Heart right ventricle (tissue), 16 donors: Measurements from ENCODE around the gene YES1. TPM values are rescaled to one million over a fixed set of nuclear protein-coding genes. Genes with fewer than 3 reads are reported as not detected.

ENCODE experiments used
- ATAC-seq, 8 donors: fragments of 200-7000 bp; cut with Tn5 transposase; one replicate each; pipeline ENCODE4 v1.9.1; 2020; ENCODE audit warnings: mild to moderate bottlenecking in 8 of 8, moderate library complexity in 8 of 8, moderate number of reproducible peaks in 1 of 8
- DNase-seq, 2 donors: peaks; one replicate each; pipeline ENCODE4 v3.0.0-alpha.2; 2020
- H3K27ac ChIP-seq, 10 donors: fragments of 200-600 bp; sonication (generic) in 2 of 10; one replicate each; pipeline versions ENCODE4 v1.5.0 to v1.8.0; 2020 to 2022; ENCODE audit warnings: mild to moderate bottlenecking in 3 of 10
- H3K27me3 ChIP-seq, 7 donors: fragments of 200-600 bp; one replicate each; pipeline ENCODE4 v1.8.0; 2021 to 2022; ENCODE audit warnings: mild to moderate bottlenecking in 2 of 7
- H3K36me3 ChIP-seq, 9 donors: fragments of 200-600 bp; sonication (generic) in 1 of 9; one replicate each; pipeline versions ENCODE4 v1.5.0 to v1.8.0; 2020 to 2022; ENCODE audit warnings: mild to moderate bottlenecking in 2 of 9
- H3K4me1 ChIP-seq, 9 donors: fragments of 200-600 bp; sonication (generic) in 1 of 9; one replicate each; pipeline versions ENCODE4 v1.5.0 to v1.8.0; 2020 to 2022; ENCODE audit warnings: mild to moderate bottlenecking in 4 of 9
- H3K4me3 ChIP-seq, 10 donors: fragments of 200-600 bp; sonication (generic) in 2 of 10; one replicate each; pipeline versions ENCODE4 v1.5.0 to v1.8.0; 2020 to 2022; ENCODE audit warnings: mild to moderate bottlenecking in 7 of 10, moderate library complexity in 2 of 10
- H3K9me3 ChIP-seq, 11 donors: fragments of 200-600 bp in 10 of 11; sonication (generic) in 2 of 11; one replicate each; pipeline versions ENCODE4 v1.5.0 to v1.8.0; 2013 to 2022; ENCODE audit warnings: mild to moderate bottlenecking in 2 of 11, control low read depth in 1 of 11, moderate library complexity in 1 of 11
- CTCF ChIP-seq, 9 donors: fragments of 200-600 bp; sonication (generic) in 2 of 9; IDR thresholded peaks; one replicate each; pipeline versions ENCODE4 v1.5.0 to v1.8.0; 2021 to 2022; ENCODE audit warnings: antibody characterized with exemption in 9 of 9, mild to moderate bottlenecking in 5 of 9, moderate library complexity in 1 of 9
- WGBS, 2 donors: extraction: QIAGEN DNeasy Blood & Tissue Kit; methylation state at CpG; one replicate each; pipeline ENCODE4 v1.1.7; 2013; ENCODE audit warnings: inconsistent platforms in 1 of 2; 5-methylcytosine and 5-hydroxymethylcytosine counted together
- intact Hi-C, 10 donors: fragments of 100-400 bp; cut with DNase I; formaldehyde crosslinking; loops; one replicate each; pipeline versions ENCODE4 v1.11.1 to v1.14.2; 2022
- polyA plus RNA-seq, 2 donors: library from polyadenylated mRNA; stranded (reverse); fragments of 200-250 nt; gene quantifications; one replicate each; pipeline ENCODE4 v1.2.3, GENCODE V29; 2013
- total RNA-seq, 10 donors: library from RNA; stranded (reverse); fragmentation: NEBNext Ultra II Directional in 3 of 10; extraction: Animal tissue kit (Norgen Biotek cat#: 25700) in 3 of 10; gene quantifications; one replicate each; pipeline versions ENCODE4 v1.2.1 to v1.2.4, GENCODE V29; 2021 to 2023
- donor health status: Arrhythmogenic right ventricular cardiomyopathy.
- donor health status: ischemic (EF 13 %, LVEDD 7.1; RV severe dilation, severe dysfunction).
- donor health status: healthy with polysubstance abuse.
- donor health status: DM: no; HTN: yes; CAD: no.
- donor health status: DM: no; HTN: no; CAD: no.
- donor health status: ischemic (EF 25% LVEDD 6.9; RV normal size, moderate dysfunction).
- donor health status: ischemic (EF 25% LVEDD 5.7; RV mildly dilated, moderate dysfunction).
- donor health status: healthy.
- donor health status: DM: yes; HTN: yes; CAD: no.
- donor health status: Ischemic cardiomyopathy.
- donor health status: ischemic (EF 35%, LVEDD 5.7; RV mildly dilated, moderate dysfunction).
- donor health status: nonischemic (EF 11% LVEDD 7.7; RV severe dilation, severe dysfunction).
- donor health status: DM: yes; HTN: yes; CAD: no.
- donor health status: PGD.
- donor health status: ischemic (EF 29% LVEDD 5.4; RV normal size, mild dysfunction).
- donor health status: nonischemic (EF 23%, LVEDD 6.1; RV moderate dilation, normal function).

YES1 gene
- total and polyA plus RNA-seq, 12 donors: 10.3 to 31.5 (median 21.7) TPM

DNA sequence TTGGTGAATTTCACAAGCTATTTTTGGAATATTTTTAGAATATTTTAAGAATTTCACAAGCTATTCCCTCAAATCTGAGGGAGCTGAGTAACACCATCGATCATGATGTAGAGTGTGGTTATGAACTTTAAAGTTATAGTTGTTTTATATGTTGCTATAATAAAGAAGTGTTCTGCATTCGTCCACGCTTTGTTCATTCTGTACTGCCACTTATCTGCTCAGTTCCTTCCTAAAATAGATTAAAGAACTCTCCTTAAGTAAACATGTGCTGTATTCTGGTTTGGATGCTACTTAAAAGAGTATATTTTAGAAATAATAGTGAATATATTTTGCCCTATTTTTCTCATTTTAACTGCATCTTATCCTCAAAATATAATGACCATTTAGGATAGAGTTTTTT is 138.7 kb downstream of the YES1 start:
- ATAC-seq: peak in 1 of 8 donors; percentile 75
- peaks cover 0 to 100% (median 13%) of the 10 kb centered on the region in 9 donors for H3K36me3 ChIP-seq

More for the DNA sequence above, 138.7 kb downstream of the YES1 start:
- intact Hi-C loops: no loop called here
- Histone ChIP-seq H3K4me3 (no peak overlapping the region), H3K27ac (no peak overlapping the region), H3K4me1 (peaks cover 0 to 7% (median 0%) of the 10 kb centered on the region in 9 donors), H3K27me3 (no peaks in the 10 kb centered on the region), H3K9me3 (no peaks in the 10 kb centered on the region)
- no peak for DNase-seq
- no peak for TF ChIP-seq CTCF (IDR thresholded peaks at IDR 0.05)
- 49 to 56% methylated on average over 3 of the region's 3 CpGs for WGBS, 2 donors

Other genes starting within 250 kb of the YES1 start
- gene CETN1, start 231.9 kb downstream of the YES1 start, total RNA-seq: not detected
- not detected for gene CETN1, start 231.9 kb downstream of the YES1 start, polyA plus RNA-seq
- not detected for gene CLUL1, start 215.3 kb downstream of the YES1 start, total RNA-seq
- gene CLUL1, start 215.3 kb downstream of the YES1 start, polyA plus RNA-seq: not detected
- gene TYMS, start 154.6 kb downstream of the YES1 start, total RNA-seq: 10 to 100 TPM in 1 of 10 donors, 1 to 10 TPM in 8, under 1 TPM in 1; 0.91 to 16.7 (median 2.2) TPM
- 1 to 10 TPM in 1 of 2 donors, under 1 TPM in 1; 0.80 to 1.0 TPM for gene TYMS, start 154.6 kb downstream of the YES1 start, polyA plus RNA-seq
- 10 to 100 TPM; 15.0 to 46.9 (median 23.3) TPM for gene ENOSF1, start 99.6 kb downstream of the YES1 start, total RNA-seq
- 10 to 100 TPM; 10.5 to 68.3 TPM for gene ENOSF1, start 99.6 kb downstream of the YES1 start, polyA plus RNA-seq
- 1 to 10 TPM in 1 of 10 donors, under 1 TPM in 7, not detected in 2; 0.09 to 2.7 (median 0.17) TPM for gene ADCYAP1, start 92.6 kb upstream of the YES1 start, total RNA-seq
- under 1 TPM; 0.13 to 0.29 TPM for gene ADCYAP1, start 92.6 kb upstream of the YES1 start, polyA plus RNA-seq